GM04503 (cell line): ENCODE measurements around the gene CLEC9A.

Experiments
- DNase-seq: peaks from one replicate; pipeline ENCODE4 v3.0.0-alpha.2; 2012; ENCODE audit warnings: low read depth

Gene CLEC9A

DNA sequence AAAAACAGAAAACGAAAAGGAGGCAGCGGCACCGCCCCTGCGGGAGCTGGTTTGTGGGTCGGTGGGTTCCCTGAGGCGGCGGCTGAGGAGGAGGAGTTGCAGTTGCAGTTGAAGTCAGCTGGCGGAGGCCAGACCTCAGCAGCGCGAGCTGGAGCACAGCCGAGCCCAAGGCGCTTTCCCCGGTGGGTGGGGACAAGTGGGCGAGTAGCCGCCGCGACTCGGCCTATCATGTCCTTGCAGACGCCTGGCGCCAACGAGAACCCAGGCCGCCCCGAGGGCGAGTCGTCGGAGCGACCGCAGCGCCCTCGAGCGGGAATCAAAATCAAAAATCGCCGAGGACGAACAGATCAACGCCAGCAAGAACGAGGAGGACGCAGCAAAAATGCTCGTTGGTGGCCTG lies 81.0 kb downstream of the CLEC9A start:
- DNase-seq: no peak

DNA sequence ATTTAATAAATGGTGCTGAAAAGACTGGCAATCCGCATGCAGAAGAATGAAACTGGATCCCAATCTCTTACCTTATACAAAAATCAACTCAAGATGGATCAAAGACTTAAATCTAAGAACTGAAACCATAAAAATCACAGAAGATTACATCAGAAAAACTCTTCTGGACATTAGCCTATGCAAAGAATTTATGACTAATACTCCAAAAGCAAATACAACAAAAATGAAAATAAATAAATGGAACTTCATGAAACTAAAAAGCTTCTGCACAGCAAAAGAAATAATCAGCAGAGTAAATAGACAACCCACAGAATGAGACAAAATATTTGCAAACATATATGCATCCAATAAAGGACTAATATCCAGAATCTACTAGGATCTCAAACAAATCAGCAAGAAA lies 82.6 kb downstream of the CLEC9A start:
- peak; percentile 13 for DNase-seq

DNA sequence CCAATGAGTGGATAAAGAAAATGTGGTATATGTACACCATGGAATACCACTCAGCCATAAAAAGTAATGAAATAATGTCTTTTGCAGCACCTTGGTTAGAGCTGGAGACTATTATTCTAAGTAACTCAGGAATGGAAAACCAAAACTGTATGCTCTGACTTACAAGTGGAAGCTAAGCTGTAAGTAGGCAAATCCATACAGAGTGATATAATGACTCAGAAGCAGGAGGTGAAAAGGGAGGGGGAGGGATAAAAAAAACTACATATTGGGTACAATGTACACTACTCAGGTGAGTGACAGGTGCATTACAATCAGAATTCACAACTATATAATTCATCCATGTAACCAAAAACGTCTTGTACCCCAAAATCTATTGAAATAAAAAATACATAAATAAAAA lies 83.4 kb downstream of the CLEC9A start:
- no peak for DNase-seq

DNA sequence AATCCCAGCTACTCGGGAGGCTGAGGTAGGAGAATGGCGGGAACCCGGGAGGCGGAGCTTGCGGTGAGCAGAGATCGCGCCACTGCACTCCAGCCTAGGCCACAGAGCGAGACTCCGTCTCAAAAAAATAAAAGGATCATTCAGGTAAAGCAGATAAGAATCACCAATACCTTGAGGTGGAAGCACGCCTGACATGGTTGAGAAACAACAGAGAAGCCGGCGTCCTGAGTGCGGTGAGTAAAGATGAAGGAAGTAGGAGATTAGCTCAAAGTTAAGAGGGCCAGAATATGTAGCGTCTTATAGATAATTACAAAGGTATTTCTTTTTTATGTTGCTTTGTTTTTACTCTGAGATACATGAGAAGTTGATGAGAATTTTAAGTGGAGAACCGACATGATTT lies 84.8 kb downstream of the CLEC9A start:
- DNase-seq: no peak
